Astrocyte (in vitro differentiated cells and primary cell): ENCODE results near the gene SOX13. TPM values are rescaled to one million over a fixed set of nuclear protein-coding genes. Genes with fewer than 3 reads are reported as not detected.

Source experiments
- DNase-seq: peaks from one replicate; pipeline ENCODE4 v3.0.0-alpha.2; 2010; ENCODE audit warnings: low read depth
- FAIRE-seq: peaks from 2 replicates; lab custom pipeline; 2011; peaks lifted over from hg19 to GRCh38; lab: Jason Lieb, UNC
- H2AFZ ChIP-seq: 2 replicates; pipeline ENCODE4 v1.6.0; 2012; ENCODE audit warnings: low read depth, low read length, inconsistent platforms
- H3K27ac ChIP-seq: 2 replicates; pipeline ENCODE4 v1.5.1; 2011; ENCODE audit warnings: low read depth, low read length, inconsistent platforms
- H3K27me3 ChIP-seq: 2 replicates; pipeline ENCODE4 v1.6.0; 2011; ENCODE audit warnings: low read length, inconsistent platforms; ENCODE audit not compliant: insufficient read depth
- H3K36me3 ChIP-seq: 2 replicates; pipeline ENCODE4 v1.5.1; 2011; ENCODE audit warnings: low read length, inconsistent platforms; ENCODE audit not compliant: insufficient read depth
- H3K4me1 ChIP-seq: 2 replicates; pipeline ENCODE4 v1.5.1; 2011; ENCODE audit warnings: low read length, inconsistent platforms; ENCODE audit not compliant: insufficient read depth
- H3K4me2 ChIP-seq: 2 replicates; pipeline ENCODE4 v1.6.0; 2012; ENCODE audit warnings: low read length, inconsistent platforms
- H3K4me3 ChIP-seq: 2 replicates; pipeline ENCODE4 v1.5.1; 2011; ENCODE audit warnings: low read depth, mild to moderate bottlenecking, low read length, inconsistent platforms; ENCODE audit not compliant: insufficient read depth
- H3K79me2 ChIP-seq: 2 replicates; pipeline ENCODE4 v1.6.0; 2012; ENCODE audit warnings: mild to moderate bottlenecking, low read length, inconsistent platforms; ENCODE audit not compliant: insufficient read depth
- H3K9ac ChIP-seq: 2 replicates; pipeline ENCODE4 v1.6.0; 2012; ENCODE audit warnings: mild to moderate bottlenecking, low read length, inconsistent platforms
- H3K9me3 ChIP-seq: 2 replicates; pipeline ENCODE4 v1.5.1; 2012; ENCODE audit warnings: low read depth, mild to moderate bottlenecking, low read length, inconsistent platforms; ENCODE audit not compliant: insufficient read depth
- H4K20me1 ChIP-seq: 2 replicates; pipeline ENCODE4 v1.6.0; 2012; ENCODE audit warnings: low read length, inconsistent platforms; ENCODE audit not compliant: insufficient read depth
- H3K27ac Mint-ChIP-seq: one replicate; pipeline ENCODE4 v1.8.0; 2021; ENCODE audit warnings: mild to moderate bottlenecking, mixed read lengths; ENCODE audit not compliant: unreplicated experiment
- H3K27me3 Mint-ChIP-seq: one replicate; pipeline ENCODE4 v1.8.0; 2021; ENCODE audit warnings: low read depth, mixed read lengths; ENCODE audit not compliant: unreplicated experiment
- H3K36me3 Mint-ChIP-seq: one replicate; pipeline ENCODE4 v1.8.0; 2021; ENCODE audit warnings: low read depth, mixed read lengths; ENCODE audit not compliant: unreplicated experiment
- H3K4me1 Mint-ChIP-seq: one replicate; pipeline ENCODE4 v1.8.0; 2021; ENCODE audit warnings: low read depth, mixed read lengths; ENCODE audit not compliant: unreplicated experiment
- H3K4me3 Mint-ChIP-seq: one replicate; pipeline ENCODE4 v1.8.0; 2021; ENCODE audit warnings: mild to moderate bottlenecking, moderate library complexity, mixed read lengths; ENCODE audit not compliant: unreplicated experiment
- H3K9me3 Mint-ChIP-seq: one replicate; pipeline ENCODE4 v1.8.0; 2021; ENCODE audit warnings: mild to moderate bottlenecking, mixed read lengths; ENCODE audit not compliant: unreplicated experiment
- CTCF ChIP-seq: IDR thresholded peaks from 2 replicates; pipeline ENCODE4 v1.5.1; 2011; ENCODE audit warnings: low read depth, mild to moderate bottlenecking, inconsistent platforms, low read length, moderate library complexity; ENCODE audit not compliant: insufficient read depth
- EZH2 ChIP-seq: IDR thresholded peaks from 2 replicates; pipeline ENCODE4 v1.6.1; 2012; ENCODE audit warnings: mild to moderate bottlenecking, low read length, inconsistent platforms; ENCODE audit not compliant: insufficient read depth
- total RNA-seq: library from RNA; stranded (reverse); gene quantifications from 2 replicates; pipeline ENCODE4 v1.2.1, GENCODE V29; 2021

Gene SOX13
- total RNA-seq, 1 donor from 2014 or later, result 12.4 TPM

- Histone ChIP-seq H3K4me1 (no peaks in the 10 kb centered on the region), H3K9ac (no peak overlapping the region), H3K4me3 (no peak overlapping the region), H3K36me3 (no peaks in the 10 kb centered on the region), H3K27ac (no peak overlapping the region), H3K9me3 (no peaks in the 10 kb centered on the region), H3K27me3 (no peaks in the 10 kb centered on the region), H3K4me2 (no peak overlapping the region), H4K20me1 (no peaks in the 10 kb centered on the region), H2AFZ (no peak overlapping the region), H3K79me2 (no peaks in the 10 kb centered on the region)
- Mint-ChIP-seq H3K9me3 (no peaks in the 10 kb centered on the region), H3K36me3 (no peaks in the 10 kb centered on the region), H3K4me3 (no peak overlapping the region), H3K4me1 (peaks cover 4% of the 10 kb centered on the region), H3K27ac (no peak overlapping the region), H3K27me3 (no peaks in the 10 kb centered on the region)
- TF ChIP-seq CTCF (no peak), EZH2 (no peak)
- no peak for FAIRE-seq
- no peak for DNase-seq
Observed at GRCh38 chr1:204110894-204111633, 38.1 kb downstream of the SOX13 start.

GRCh38 chr1:204112876-204113730, 40.2 kb downstream of the SOX13 start:
- FAIRE-seq, result no peak

More at GRCh38 chr1:204112876-204113730, 40.2 kb downstream of the SOX13 start:
- no peak overlapping the region for H3K9ac ChIP-seq
- Mint-ChIP-seq H3K36me3 (no peaks in the 10 kb centered on the region), H3K4me1 (peaks cover 4% of the 10 kb centered on the region), H3K9me3 (no peaks in the 10 kb centered on the region), H3K27ac (no peak overlapping the region), H3K27me3 (no peaks in the 10 kb centered on the region), H3K4me3 (no peak overlapping the region)
- H3K27me3 ChIP-seq, result no peaks in the 10 kb centered on the region
- no peak overlapping the region for H3K27ac ChIP-seq
- TF ChIP-seq CTCF (no peak), EZH2 (no peak)
- no peaks in the 10 kb centered on the region for H3K79me2 ChIP-seq
- no peak overlapping the region for H2AFZ ChIP-seq
- H3K4me1 ChIP-seq, result no peaks in the 10 kb centered on the region
- H3K36me3 ChIP-seq, result no peaks in the 10 kb centered on the region
- no peak overlapping the region for H3K4me3 ChIP-seq
- H3K4me2 ChIP-seq, result no peak overlapping the region
- no peak for DNase-seq
- H4K20me1 ChIP-seq, result no peaks in the 10 kb centered on the region
- no peaks in the 10 kb centered on the region for H3K9me3 ChIP-seq
